ENCODE data around the gene ATG3.

Gene ATG3

DNA sequence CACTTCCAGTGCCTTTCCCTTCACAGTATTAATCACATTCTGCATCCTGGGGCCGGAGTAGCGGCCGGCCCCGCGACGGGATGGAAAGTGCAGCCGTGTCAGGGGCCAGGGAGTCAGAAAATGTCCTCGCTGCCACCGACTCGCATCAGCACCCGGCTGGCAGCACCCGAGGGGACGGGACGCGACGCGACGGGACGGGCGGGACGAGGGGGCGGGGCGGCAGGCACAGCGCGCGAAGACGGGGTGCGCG, 353 bp downstream of the ATG3 start:
- TF ChIP-seq ZFX (IDR thresholded peaks at IDR 0.05; ENCODE audit: borderline replicate concordance) = no peak
- TF ChIP-seq, protein P1, sequence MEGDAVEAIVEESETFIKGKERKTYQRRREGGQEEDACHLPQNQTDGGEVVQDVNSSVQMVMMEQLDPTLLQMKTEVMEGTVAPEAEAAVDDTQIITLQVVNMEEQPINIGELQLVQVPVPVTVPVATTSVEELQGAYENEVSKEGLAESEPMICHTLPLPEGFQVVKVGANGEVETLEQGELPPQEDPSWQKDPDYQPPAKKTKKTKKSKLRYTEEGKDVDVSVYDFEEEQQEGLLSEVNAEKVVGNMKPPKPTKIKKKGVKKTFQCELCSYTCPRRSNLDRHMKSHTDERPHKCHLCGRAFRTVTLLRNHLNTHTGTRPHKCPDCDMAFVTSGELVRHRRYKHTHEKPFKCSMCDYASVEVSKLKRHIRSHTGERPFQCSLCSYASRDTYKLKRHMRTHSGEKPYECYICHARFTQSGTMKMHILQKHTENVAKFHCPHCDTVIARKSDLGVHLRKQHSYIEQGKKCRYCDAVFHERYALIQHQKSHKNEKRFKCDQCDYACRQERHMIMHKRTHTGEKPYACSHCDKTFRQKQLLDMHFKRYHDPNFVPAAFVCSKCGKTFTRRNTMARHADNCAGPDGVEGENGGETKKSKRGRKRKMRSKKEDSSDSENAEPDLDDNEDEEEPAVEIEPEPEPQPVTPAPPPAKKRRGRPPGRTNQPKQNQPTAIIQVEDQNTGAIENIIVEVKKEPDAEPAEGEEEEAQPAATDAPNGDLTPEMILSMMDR (IDR thresholded peaks at IDR 0.05) = no peak
- peak overlapping the region; percentile 95 for H3K27ac ChIP-seq

DNA sequence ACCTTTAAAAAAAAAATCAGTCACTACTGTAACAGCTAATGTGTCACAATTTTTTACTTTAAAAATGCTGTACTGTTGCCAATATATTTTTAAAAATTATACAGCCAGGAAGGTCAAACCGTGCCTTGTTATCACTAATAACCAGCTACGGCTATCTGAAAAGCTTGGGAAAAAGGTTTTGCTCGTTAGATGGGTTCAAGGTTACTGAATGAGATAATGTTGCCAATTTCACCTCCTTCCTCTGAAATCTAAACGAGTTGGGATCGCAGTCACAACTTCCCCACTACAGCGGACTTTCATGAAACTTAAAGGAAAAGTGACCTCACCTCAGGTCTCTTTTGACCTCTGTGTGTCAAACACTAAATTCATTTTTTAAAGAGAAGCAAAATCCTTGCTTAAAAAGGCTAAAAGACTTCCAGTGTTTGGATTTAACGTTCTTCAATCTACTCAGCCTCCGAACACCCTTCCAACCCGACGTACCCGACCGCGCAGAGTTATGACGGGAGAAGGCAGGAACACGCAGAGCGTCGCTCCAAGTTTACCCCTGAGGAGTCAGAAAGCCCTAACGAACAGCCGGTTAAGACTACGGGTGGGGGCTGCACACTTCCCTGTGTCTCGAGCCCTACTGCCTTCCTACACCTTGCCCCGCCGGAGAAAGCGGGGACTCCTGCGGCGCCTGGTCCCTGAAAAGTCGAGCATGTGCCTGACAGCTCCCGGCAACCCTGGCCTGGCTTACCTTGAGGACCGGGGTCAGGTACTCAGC, 860 bp downstream of the ATG3 start:
- H3K27ac ChIP-seq = peak overlapping the region; percentile 95
- TF ChIP-seq, protein P1 (IDR thresholded peaks at IDR 0.05) = no peak
- TF ChIP-seq ZFX (IDR thresholded peaks at IDR 0.05; ENCODE audit: borderline replicate concordance) = no peak

DNA sequence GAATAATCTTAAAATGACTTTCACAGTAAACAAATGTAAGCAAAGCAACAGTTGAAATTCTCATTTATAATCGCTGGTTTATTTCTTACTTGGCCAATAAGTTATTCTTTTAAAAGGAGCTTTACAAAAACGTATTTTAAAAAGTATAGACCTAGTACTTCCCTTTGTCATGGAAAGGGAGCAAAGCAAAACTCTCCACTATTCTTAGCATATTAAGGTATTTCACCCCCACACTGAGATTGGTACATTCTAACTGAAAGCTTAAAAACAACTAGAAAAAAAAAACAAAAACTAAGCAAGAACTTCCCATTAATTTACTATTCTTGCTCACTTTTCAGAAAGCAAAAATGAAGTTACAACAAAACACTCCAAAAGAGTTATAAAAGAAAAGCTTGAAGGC, 1.5 kb downstream of the ATG3 start:
- no peak for TF ChIP-seq ZFX (IDR thresholded peaks at IDR 0.05; ENCODE audit: borderline replicate concordance)
- TF ChIP-seq, protein P1 (IDR thresholded peaks at IDR 0.05) = no peak
- H3K27ac ChIP-seq = peak overlapping the region; percentile 95

DNA sequence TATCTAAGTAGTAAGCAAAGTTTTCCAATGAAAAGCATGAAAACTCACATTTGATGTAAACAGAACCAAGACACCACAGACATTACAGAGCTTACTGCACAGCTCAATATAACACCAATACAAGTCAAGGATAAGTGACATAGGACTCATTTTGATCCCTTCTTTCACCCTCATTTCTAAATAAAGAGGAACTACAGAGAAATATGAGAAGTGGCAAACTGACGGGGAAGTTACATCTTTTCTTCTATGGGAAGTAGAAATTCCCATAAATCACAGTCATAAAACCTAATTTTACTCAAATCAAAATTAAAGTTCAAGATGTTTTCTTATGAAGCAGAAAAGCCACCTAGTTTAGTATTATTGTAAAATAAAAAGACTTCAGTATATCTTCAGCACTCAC, 3.8 kb downstream of the ATG3 start:
- TF ChIP-seq ZFX (IDR thresholded peaks at IDR 0.05; ENCODE audit: borderline replicate concordance) = no peak
- TF ChIP-seq, protein P1 (IDR thresholded peaks at IDR 0.05) = no peak
- H3K27ac ChIP-seq = no peak overlapping the region

DNA sequence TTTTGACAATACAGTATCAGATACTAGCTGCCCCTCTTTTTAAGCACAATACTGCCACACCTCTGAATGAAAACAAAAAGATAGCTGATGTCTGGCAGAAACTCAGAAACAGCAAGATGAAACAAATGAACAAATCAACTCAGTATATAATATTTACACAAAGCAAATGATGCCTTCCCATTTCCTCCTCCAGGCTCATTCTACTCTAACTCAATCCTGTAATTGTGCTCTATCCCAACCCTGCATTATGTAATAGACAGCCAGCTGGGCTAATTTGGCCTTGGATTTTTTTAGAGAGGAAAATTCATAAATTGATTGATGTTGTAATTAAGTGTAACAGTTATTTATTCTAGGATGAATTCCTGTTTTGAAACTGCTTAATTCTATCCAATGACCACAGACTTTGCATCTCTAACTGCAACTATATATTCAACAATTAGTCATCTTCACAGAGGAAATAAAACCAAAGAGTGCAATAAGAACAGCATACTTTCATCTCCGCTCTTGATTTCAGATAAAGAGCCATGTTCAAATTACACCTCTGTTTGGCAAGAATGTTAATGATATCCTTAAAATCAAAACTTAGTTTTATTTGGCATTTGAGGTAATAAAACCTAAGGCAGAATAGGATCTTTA, 6.1 kb downstream of the ATG3 start:
- H3K27ac ChIP-seq = no peak overlapping the region
- TF ChIP-seq ZFX (IDR thresholded peaks at IDR 0.05; ENCODE audit: borderline replicate concordance) = no peak
- TF ChIP-seq, protein P1 (IDR thresholded peaks at IDR 0.05) = no peak

DNA sequence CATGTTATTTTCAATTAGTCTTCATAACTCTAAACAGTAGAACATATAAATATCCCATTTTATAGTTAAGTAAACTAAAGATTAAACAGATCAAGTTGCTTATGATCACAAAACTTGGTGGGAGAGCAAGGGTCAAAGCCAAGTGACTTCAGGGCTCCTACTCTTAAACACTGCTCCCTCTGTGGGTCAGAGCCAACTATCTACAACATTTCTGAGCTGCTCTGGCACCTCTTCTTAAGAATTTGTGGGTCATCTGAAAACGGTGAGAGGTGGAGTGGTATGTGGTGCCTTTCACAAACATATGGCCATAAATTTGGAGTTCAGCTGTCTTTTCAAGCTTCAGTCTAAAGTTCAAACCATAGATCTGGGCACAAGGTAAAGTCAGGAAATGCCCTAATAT, 10.9 kb downstream of the ATG3 start:
- H3K27ac ChIP-seq = no peak overlapping the region
- no peak for TF ChIP-seq ZFX (IDR thresholded peaks at IDR 0.05; ENCODE audit: borderline replicate concordance)
- TF ChIP-seq, protein P1 (IDR thresholded peaks at IDR 0.05) = no peak

DNA sequence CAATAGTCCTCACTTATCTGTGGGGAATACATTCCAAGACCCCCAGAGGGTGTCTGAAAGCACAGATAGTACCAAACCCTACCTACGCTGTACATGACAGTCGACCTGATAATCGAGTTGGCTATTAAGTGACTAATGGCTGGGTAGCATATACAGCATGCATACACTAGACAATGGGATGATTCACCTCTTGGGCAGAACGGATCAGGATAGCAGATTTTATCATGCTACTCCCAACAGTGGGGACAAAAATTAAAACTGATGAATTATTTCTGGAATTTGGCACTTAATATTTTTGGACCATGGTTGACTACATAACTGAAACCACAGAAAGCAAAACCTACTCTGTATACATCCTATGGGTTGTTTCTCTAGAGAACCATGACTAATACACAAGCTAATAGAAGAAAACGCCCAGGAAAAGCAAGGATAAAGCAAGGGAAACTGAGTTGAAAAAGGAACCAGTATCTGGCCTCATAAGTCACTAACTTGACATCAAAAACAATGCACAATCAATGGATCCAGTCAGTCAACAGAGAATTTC, 15.5 kb downstream of the ATG3 start:
- no peak overlapping the region for H3K27ac ChIP-seq
- TF ChIP-seq, protein P1 (IDR thresholded peaks at IDR 0.05) = no peak
- no peak for TF ChIP-seq ZFX (IDR thresholded peaks at IDR 0.05; ENCODE audit: borderline replicate concordance)
